ENCODE measurements around the gene ELFN2.
"Not testable (repeated sequence)": the region's sequence is repeated elsewhere in the genome, so short reads cannot be mapped to it uniquely, and the experiment has no call there.

The ELFN2 gene

GRCh38 chr22:37469416-37470086 is 42.3 kb upstream of the ELFN2 start:
- Histone ChIP-seq H3K79me2 (ENCODE audit: control insufficient read depth, insufficient read depth, low read length, poor library complexity) (no peaks in the 10 kb centered on the region), H2BK12ac (ENCODE audit: low read length) (no peak overlapping the region), H3K14ac (ENCODE audit: low read length) (no peak overlapping the region), H4K12ac (ENCODE audit: low read depth, low read length) (no peak overlapping the region), H3K4ac (ENCODE audit: low read depth, low read length) (no peak overlapping the region), H3K27ac (ENCODE audit: low read depth, low read length) (no peak overlapping the region), H3K27me3 (ENCODE audit: insufficient read depth, low read length) (no peaks in the 10 kb centered on the region), H2AK5ac (ENCODE audit: low read length) (no peak overlapping the region), H3K79me1 (ENCODE audit: low read length) (no peaks in the 10 kb centered on the region), H2BK120ac (ENCODE audit: insufficient read depth, low read length, poor library complexity) (no peak overlapping the region), H4K8ac (ENCODE audit: low read depth, low read length) (no peak overlapping the region), H3K4me1 (ENCODE audit: control insufficient read depth in 1 of 2, insufficient read depth in 2 of 2, low read length in 2 of 2) (no peaks in the 10 kb centered on the region), H3K4me2 (ENCODE audit: low read length) (no peak overlapping the region), H2BK5ac (ENCODE audit: low read depth, low read length, poor library complexity) (no peak overlapping the region), H4K91ac (ENCODE audit: low read depth, low read length) (no peak overlapping the region), H3K9me3 (ENCODE audit: insufficient read depth, low read depth, low read length) (peaks cover 5% of the 10 kb centered on the region), H3K9ac (ENCODE audit: low read length) (no peak overlapping the region), H3K4me3 (ENCODE audit: low read depth, low read length) (no peak overlapping the region), H2AFZ (ENCODE audit: insufficient read depth, low read length, poor library complexity) (no peak overlapping the region), H3K36me3 (ENCODE audit: control insufficient read depth in 1 of 2, insufficient read depth in 2 of 2, low read length in 2 of 2) (no peaks in the 10 kb centered on the region), H3K18ac (ENCODE audit: low read length) (no peak overlapping the region), H3K23ac (ENCODE audit: low read length) (no peak overlapping the region)
- DNase-seq, result no peak
- WGBS (ENCODE audit: extremely low coverage, insufficient coverage, insufficient read length), result no CpG with 5 or more reads among the region's 8 CpGs

DNA sequence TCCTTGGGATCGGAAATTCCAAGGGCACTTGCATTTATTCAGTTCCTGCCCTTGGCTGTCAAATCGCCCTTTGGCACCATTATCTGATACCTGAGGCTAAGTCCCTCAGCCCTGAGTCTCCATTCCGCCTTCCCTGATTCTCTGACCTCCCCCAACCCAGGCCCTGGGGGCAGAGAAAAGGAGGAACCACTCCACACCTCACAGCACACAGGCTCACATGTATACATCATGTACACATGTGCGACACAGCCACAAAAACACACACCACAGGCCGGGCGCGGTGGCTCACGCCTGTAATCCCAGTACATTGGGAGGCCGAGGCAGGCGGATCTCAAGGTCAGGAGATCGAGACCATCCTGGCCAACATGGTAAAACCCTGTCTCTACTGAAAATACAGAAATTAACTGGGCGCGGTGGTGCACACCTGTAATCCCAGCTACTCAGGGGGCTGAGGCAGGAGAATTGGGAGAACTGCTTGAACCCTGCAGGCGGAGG is 41.0 kb upstream of the ELFN2 start:
- not testable (repeated sequence) for H4K91ac ChIP-seq (ENCODE audit: low read depth, low read length); H3K4me1 ChIP-seq (ENCODE audit: control insufficient read depth in 1 of 2, insufficient read depth in 2 of 2, low read length in 2 of 2); H3K79me2 ChIP-seq (ENCODE audit: control insufficient read depth, insufficient read depth, low read length, poor library complexity); H2BK5ac ChIP-seq (ENCODE audit: low read depth, low read length, poor library complexity); H3K27ac ChIP-seq (ENCODE audit: low read depth, low read length); H3K79me1 ChIP-seq (ENCODE audit: low read length); H2BK120ac ChIP-seq (ENCODE audit: insufficient read depth, low read length, poor library complexity); DNase-seq; H3K4ac ChIP-seq (ENCODE audit: low read depth, low read length); H3K36me3 ChIP-seq (ENCODE audit: control insufficient read depth in 1 of 2, insufficient read depth in 2 of 2, low read length in 2 of 2); H2AK5ac ChIP-seq (ENCODE audit: low read length); H3K23ac ChIP-seq (ENCODE audit: low read length); H4K8ac ChIP-seq (ENCODE audit: low read depth, low read length); H2BK12ac ChIP-seq (ENCODE audit: low read length); H3K14ac ChIP-seq (ENCODE audit: low read length); H3K18ac ChIP-seq (ENCODE audit: low read length); H4K12ac ChIP-seq (ENCODE audit: low read depth, low read length); H3K4me3 ChIP-seq (ENCODE audit: low read depth, low read length); H3K9ac ChIP-seq (ENCODE audit: low read length); H2AFZ ChIP-seq (ENCODE audit: insufficient read depth, low read length, poor library complexity); H3K9me3 ChIP-seq (ENCODE audit: insufficient read depth, low read depth, low read length); H3K27me3 ChIP-seq (ENCODE audit: insufficient read depth, low read length); H3K4me2 ChIP-seq (ENCODE audit: low read length)
- WGBS (ENCODE audit: extremely low coverage, insufficient coverage, insufficient read length), result no CpG with 5 or more reads among the region's 14 CpGs

DNA sequence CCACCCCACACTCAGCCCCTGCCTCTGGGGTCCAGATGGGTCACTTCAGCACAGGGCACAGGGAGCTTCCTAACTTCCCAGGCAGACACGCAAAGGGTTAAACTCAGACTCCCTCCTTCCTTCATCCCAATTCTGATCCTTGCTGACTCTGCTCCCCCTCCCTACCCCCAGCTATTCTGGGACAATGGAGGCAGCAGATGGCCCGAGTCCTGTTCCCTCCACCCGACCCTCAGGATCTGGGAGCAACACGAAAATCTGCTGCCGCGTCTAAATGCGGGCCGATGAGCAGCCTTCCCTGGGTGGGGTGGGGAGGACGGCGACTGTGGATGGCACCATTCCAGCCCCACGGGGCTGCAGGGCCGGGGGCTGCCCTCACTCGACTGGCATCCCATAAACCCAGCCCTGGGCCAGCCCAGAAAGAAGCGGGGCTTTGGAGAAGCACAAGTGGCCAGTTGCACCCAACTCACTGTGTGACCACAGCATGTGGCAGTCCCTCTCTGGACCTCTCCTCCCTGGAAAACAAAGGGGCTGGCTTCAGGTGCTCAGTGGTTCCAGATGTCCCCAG is 40.2 kb upstream of the ELFN2 start:
- no peak for DNase-seq
- Histone ChIP-seq H3K9me3 (ENCODE audit: insufficient read depth, low read depth, low read length) (peaks cover 5% of the 10 kb centered on the region), H3K27ac (ENCODE audit: low read depth, low read length) (no peak overlapping the region), H3K9ac (ENCODE audit: low read length) (no peak overlapping the region), H2BK120ac (ENCODE audit: insufficient read depth, low read length, poor library complexity) (no peak overlapping the region), H3K36me3 (ENCODE audit: control insufficient read depth in 1 of 2, insufficient read depth in 2 of 2, low read length in 2 of 2) (no peaks in the 10 kb centered on the region), H2AFZ (ENCODE audit: insufficient read depth, low read length, poor library complexity) (no peak overlapping the region), H4K8ac (ENCODE audit: low read depth, low read length) (no peak overlapping the region), H4K12ac (ENCODE audit: low read depth, low read length) (no peak overlapping the region), H3K79me2 (ENCODE audit: control insufficient read depth, insufficient read depth, low read length, poor library complexity) (no peaks in the 10 kb centered on the region), H2BK5ac (ENCODE audit: low read depth, low read length, poor library complexity) (no peak overlapping the region), H3K4me3 (ENCODE audit: low read depth, low read length) (peak overlapping the region; percentile 52), H2AK5ac (ENCODE audit: low read length) (no peak overlapping the region), H3K27me3 (ENCODE audit: insufficient read depth, low read length) (no peaks in the 10 kb centered on the region), H2BK12ac (ENCODE audit: low read length) (no peak overlapping the region), H3K4me2 (ENCODE audit: low read length) (no peak overlapping the region), H3K4me1 (ENCODE audit: control insufficient read depth in 1 of 2, insufficient read depth in 2 of 2, low read length in 2 of 2) (no peaks in the 10 kb centered on the region), H4K91ac (ENCODE audit: low read depth, low read length) (no peak overlapping the region), H3K14ac (ENCODE audit: low read length) (no peak overlapping the region), H3K79me1 (ENCODE audit: low read length) (no peaks in the 10 kb centered on the region), H3K23ac (ENCODE audit: low read length) (no peak overlapping the region), H3K18ac (ENCODE audit: low read length) (no peak overlapping the region), H3K4ac (ENCODE audit: low read depth, low read length) (no peak overlapping the region)
- no CpG with 5 or more reads among the region's 14 CpGs for WGBS (ENCODE audit: extremely low coverage, insufficient coverage, insufficient read length)

- H3K23ac ChIP-seq (ENCODE audit: low read length), result no peak overlapping the region
- no peak overlapping the region for H3K18ac ChIP-seq (ENCODE audit: low read length)
Observed at GRCh38 chr22:37464181-37464580, 36.9 kb upstream of the ELFN2 start.

More at GRCh38 chr22:37464181-37464580, 36.9 kb upstream of the ELFN2 start:
- Histone ChIP-seq H3K9me3 (ENCODE audit: insufficient read depth, low read depth, low read length) (peaks cover 5% of the 10 kb centered on the region), H3K27ac (ENCODE audit: low read depth, low read length) (no peak overlapping the region), H4K8ac (ENCODE audit: low read depth, low read length) (no peak overlapping the region), H3K14ac (ENCODE audit: low read length) (no peak overlapping the region), H3K79me1 (ENCODE audit: low read length) (no peaks in the 10 kb centered on the region), H3K9ac (ENCODE audit: low read length) (no peak overlapping the region), H4K91ac (ENCODE audit: low read depth, low read length) (no peak overlapping the region), H3K79me2 (ENCODE audit: control insufficient read depth, insufficient read depth, low read length, poor library complexity) (no peaks in the 10 kb centered on the region), H3K27me3 (ENCODE audit: insufficient read depth, low read length) (no peaks in the 10 kb centered on the region), H3K36me3 (ENCODE audit: control insufficient read depth in 1 of 2, insufficient read depth in 2 of 2, low read length in 2 of 2) (no peaks in the 10 kb centered on the region), H2AFZ (ENCODE audit: insufficient read depth, low read length, poor library complexity) (no peak overlapping the region), H2AK5ac (ENCODE audit: low read length) (no peak overlapping the region), H3K4me3 (ENCODE audit: low read depth, low read length) (no peak overlapping the region), H2BK5ac (ENCODE audit: low read depth, low read length, poor library complexity) (no peak overlapping the region), H2BK120ac (ENCODE audit: insufficient read depth, low read length, poor library complexity) (no peak overlapping the region), H2BK12ac (ENCODE audit: low read length) (no peak overlapping the region), H3K4me1 (ENCODE audit: control insufficient read depth in 1 of 2, insufficient read depth in 2 of 2, low read length in 2 of 2) (no peaks in the 10 kb centered on the region), H4K12ac (ENCODE audit: low read depth, low read length) (no peak overlapping the region), H3K4me2 (ENCODE audit: low read length) (no peak overlapping the region), H3K4ac (ENCODE audit: low read depth, low read length) (no peak overlapping the region)
- DNase-seq, result no peak
- WGBS (ENCODE audit: extremely low coverage, insufficient coverage, insufficient read length), result no CpG with 5 or more reads among the region's 4 CpGs

Data from trophoblast cell (in vitro differentiated cells and primary cell).